Measurements from ENCODE around the gene COG4. TPM values are rescaled to one million over a fixed set of nuclear protein-coding genes. Genes with fewer than 3 reads are reported as not detected.

Gene COG4
- total RNA-seq, 1 experiment from 2014 or later = 35.5 TPM

- peaks cover 4% of the 10 kb centered on the region; the same call in 1 of the 2 replicates for H3K36me3 ChIP-seq (ENCODE audit: low read depth, low read length)
- BruUV-seq (replicated peaks) = no TSS peak
- intact Hi-C loops (cut with micrococcal nuclease) = no loop called here
- DNase-seq = no peak
- peaks cover 4% of the 10 kb centered on the region; the same call in 1 of the 2 replicates for H3K4me1 ChIP-seq (ENCODE audit: insufficient read depth, low read length)
- ChIA-PET CTCF (no interaction called here), POLR2A (ENCODE audit: unreplicated experiment) (no interaction called here)
- no peak overlapping the region for H3K27ac ChIP-seq (ENCODE audit: low read length)
- TF ChIP-seq EZH2phosphoT487 (IDR thresholded peaks at IDR 0.05; ENCODE audit: borderline replicate concordance, low read length) = no peak
- no peak for TF ChIP-seq EZH2 (IDR thresholded peaks at IDR 0.05; ENCODE audit: low read length, unreplicated experiment)
- TF ChIP-seq, protein P1, sequence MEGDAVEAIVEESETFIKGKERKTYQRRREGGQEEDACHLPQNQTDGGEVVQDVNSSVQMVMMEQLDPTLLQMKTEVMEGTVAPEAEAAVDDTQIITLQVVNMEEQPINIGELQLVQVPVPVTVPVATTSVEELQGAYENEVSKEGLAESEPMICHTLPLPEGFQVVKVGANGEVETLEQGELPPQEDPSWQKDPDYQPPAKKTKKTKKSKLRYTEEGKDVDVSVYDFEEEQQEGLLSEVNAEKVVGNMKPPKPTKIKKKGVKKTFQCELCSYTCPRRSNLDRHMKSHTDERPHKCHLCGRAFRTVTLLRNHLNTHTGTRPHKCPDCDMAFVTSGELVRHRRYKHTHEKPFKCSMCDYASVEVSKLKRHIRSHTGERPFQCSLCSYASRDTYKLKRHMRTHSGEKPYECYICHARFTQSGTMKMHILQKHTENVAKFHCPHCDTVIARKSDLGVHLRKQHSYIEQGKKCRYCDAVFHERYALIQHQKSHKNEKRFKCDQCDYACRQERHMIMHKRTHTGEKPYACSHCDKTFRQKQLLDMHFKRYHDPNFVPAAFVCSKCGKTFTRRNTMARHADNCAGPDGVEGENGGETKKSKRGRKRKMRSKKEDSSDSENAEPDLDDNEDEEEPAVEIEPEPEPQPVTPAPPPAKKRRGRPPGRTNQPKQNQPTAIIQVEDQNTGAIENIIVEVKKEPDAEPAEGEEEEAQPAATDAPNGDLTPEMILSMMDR (conservative IDR thresholded peaks at IDR 0.05; ENCODE audit: low read depth, low read length) = no peak
- H2AFZ ChIP-seq (ENCODE audit: low read length) = no peak overlapping the region
- H3K9me2 ChIP-seq (replicated peaks; ENCODE audit: low read length) = no peaks in the 10 kb centered on the region
- ATAC-seq = no peak
- no peak overlapping the region for H3K9ac ChIP-seq (ENCODE audit: low read length)
- no peaks in the 10 kb centered on the region for H4K20me1 ChIP-seq (ENCODE audit: low read length)
- no peaks in the 10 kb centered on the region for H3K79me2 ChIP-seq (ENCODE audit: low read length)
- no peaks in the 10 kb centered on the region for H3K27me3 ChIP-seq (ENCODE audit: low read length)
- no peaks in the 10 kb centered on the region for H3K9me3 ChIP-seq (ENCODE audit: low read length)
- H3K4me2 ChIP-seq (ENCODE audit: low read length) = no peak overlapping the region
- no peak overlapping the region for H3K4me3 ChIP-seq (ENCODE audit: low read length)
- H3F3A ChIP-seq (ENCODE audit: low read length, unreplicated experiment) = no peaks in the 10 kb centered on the region
These were observed 29.6 kb downstream of the COG4 start for GRCh38 chr16:70493802-70494201.

DNA sequence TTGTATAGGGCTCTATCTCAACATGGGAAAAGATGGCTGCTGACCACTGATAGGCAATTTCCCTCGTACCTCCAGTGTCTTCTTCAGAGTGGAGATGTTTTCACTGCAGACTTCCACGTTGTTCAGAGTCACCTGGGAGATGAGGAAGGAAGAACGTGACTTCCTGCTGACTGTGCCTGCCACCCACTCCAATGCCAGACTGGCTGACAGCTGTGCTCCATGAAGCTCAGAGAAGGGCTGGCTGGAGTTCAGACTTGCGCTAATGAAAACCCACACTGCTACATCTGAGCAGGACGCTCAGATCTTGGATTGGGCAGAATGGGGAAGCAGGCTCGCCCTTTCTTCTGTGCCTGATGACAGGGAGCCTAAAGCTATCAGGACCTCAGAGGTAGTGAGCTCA lies 33.1 kb downstream of the COG4 start:
- Histone ChIP-seq H3K9ac (ENCODE audit: low read length) (no peak overlapping the region), H3K4me3 (ENCODE audit: low read length) (no peak overlapping the region), H3F3A (ENCODE audit: low read length, unreplicated experiment) (no peaks in the 10 kb centered on the region), H3K27me3 (ENCODE audit: low read length) (no peaks in the 10 kb centered on the region), H4K20me1 (ENCODE audit: low read length) (no peaks in the 10 kb centered on the region), H3K79me2 (ENCODE audit: low read length) (no peaks in the 10 kb centered on the region), H3K9me2 (replicated peaks; ENCODE audit: low read length) (no peaks in the 10 kb centered on the region), H3K9me3 (ENCODE audit: low read length) (no peaks in the 10 kb centered on the region), H3K27ac (ENCODE audit: low read length) (no peak overlapping the region), H3K4me1 (ENCODE audit: insufficient read depth, low read length) (peaks cover 10% of the 10 kb centered on the region; the same call in 1 of the 2 replicates), H3K36me3 (ENCODE audit: low read depth, low read length) (no peaks in the 10 kb centered on the region), H3K4me2 (ENCODE audit: low read length) (no peak overlapping the region), H2AFZ (ENCODE audit: low read length) (no peak overlapping the region)
- TF ChIP-seq EZH2phosphoT487 (IDR thresholded peaks at IDR 0.05; ENCODE audit: borderline replicate concordance, low read length) = no peak
- intact Hi-C loops (cut with micrococcal nuclease) = no loop called here
- ChIA-PET POLR2A (ENCODE audit: unreplicated experiment) (no interaction called here), CTCF (no interaction called here)
- DNase-seq (no peak), ATAC-seq (no peak)
- no TSS peak for BruUV-seq (replicated peaks)

DNA sequence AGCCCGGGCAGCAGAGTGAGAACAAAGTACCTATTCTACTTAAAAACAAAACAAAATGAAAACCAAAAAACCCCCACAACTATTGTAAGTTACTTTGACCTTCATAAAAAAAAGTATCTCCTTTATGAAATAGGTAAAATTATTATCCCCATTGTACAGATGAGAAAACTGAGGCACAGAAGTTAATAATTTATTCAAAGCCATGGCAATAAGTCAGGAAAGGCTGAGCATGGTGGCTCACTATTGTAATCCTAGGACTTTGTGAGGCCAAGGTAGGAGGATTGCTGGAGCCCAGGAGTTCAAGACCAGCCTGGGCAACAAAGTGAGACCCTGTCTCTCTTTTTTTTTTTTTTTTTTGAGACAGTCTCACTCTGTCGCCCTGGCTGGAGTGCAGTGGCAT lies 38.5 kb downstream of the COG4 start:
- ATAC-seq = no peak
- H3K27ac ChIP-seq (ENCODE audit: low read length) = no peak overlapping the region
- no peak overlapping the region for H3K9ac ChIP-seq (ENCODE audit: low read length)
- CTCF ChIA-PET = no interaction called here
- DNase-seq = no peak
- no peak overlapping the region for H3K4me3 ChIP-seq (ENCODE audit: low read length)
- intact Hi-C loops (cut with micrococcal nuclease) = no loop called here
- no peak overlapping the region for H3K4me2 ChIP-seq (ENCODE audit: low read length)
- H3K79me2 ChIP-seq (ENCODE audit: low read length) = no peaks in the 10 kb centered on the region
- BruUV-seq (replicated peaks) = no TSS peak
- no peaks in the 10 kb centered on the region for H3K9me3 ChIP-seq (ENCODE audit: low read length)
- H3K27me3 ChIP-seq (ENCODE audit: low read length) = no peaks in the 10 kb centered on the region
- no peaks in the 10 kb centered on the region for H4K20me1 ChIP-seq (ENCODE audit: low read length)
- no peak overlapping the region for H2AFZ ChIP-seq (ENCODE audit: low read length)
- TF ChIP-seq, protein P1 (conservative IDR thresholded peaks at IDR 0.05; ENCODE audit: low read depth, low read length) = no peak
- TF ChIP-seq EZH2phosphoT487 (IDR thresholded peaks at IDR 0.05; ENCODE audit: borderline replicate concordance, low read length) (no peak), EZH2 (IDR thresholded peaks at IDR 0.05; ENCODE audit: low read length, unreplicated experiment) (no peak)
- POLR2A ChIA-PET (ENCODE audit: unreplicated experiment) = no interaction called here
- H3K36me3 ChIP-seq (ENCODE audit: low read depth, low read length) = peaks cover 2% of the 10 kb centered on the region
- H3K4me1 ChIP-seq (ENCODE audit: insufficient read depth, low read length) = peaks cover 22% of the 10 kb centered on the region
- no peaks in the 10 kb centered on the region for H3F3A ChIP-seq (ENCODE audit: low read length, unreplicated experiment)
- H3K9me2 ChIP-seq (replicated peaks; ENCODE audit: low read length) = no peaks in the 10 kb centered on the region
